CD4-positive, alpha-beta T cell treated with Interleukin-15 for 1 hour (primary cell): ENCODE data around the gene BBOX1.

Source experiments
- DNase-seq: peaks from one replicate; pipeline ENCODE4 v3.0.0-alpha.2; 2020

The BBOX1 gene

GRCh38 chr11:27025312-27025955 lies 15.2 kb upstream of the BBOX1 start:
- no peak for DNase-seq

GRCh38 chr11:27025957-27026733 lies 14.5 kb upstream of the BBOX1 start:
- no peak for DNase-seq

- DNase-seq: no peak
Observed at GRCh38 chr11:27028561-27028965, 12.1 kb upstream of the BBOX1 start.

- no peak for DNase-seq
Observed at GRCh38 chr11:27029966-27030365, 10.6 kb upstream of the BBOX1 start.

GRCh38 chr11:27031754-27032153 lies 8.9 kb upstream of the BBOX1 start:
- DNase-seq: no peak

- DNase-seq: no peak
Observed at GRCh38 chr11:27039873-27040272, 742 bp upstream of the BBOX1 start.

GRCh38 chr11:27041141-27041899 lies 705 bp downstream of the BBOX1 start:
- DNase-seq: no peak

- DNase-seq: no peak
Observed at GRCh38 chr11:27046956-27047355, 6.3 kb downstream of the BBOX1 start.

GRCh38 chr11:27052668-27053067 lies 12.1 kb downstream of the BBOX1 start:
- no peak for DNase-seq

- DNase-seq: no peak
Observed at GRCh38 chr11:27055065-27055682, 14.6 kb downstream of the BBOX1 start.

- DNase-seq: no peak
Observed at GRCh38 chr11:27057091-27057780, 16.6 kb downstream of the BBOX1 start.

- no peak for DNase-seq
Observed at GRCh38 chr11:27058456-27058855, 17.8 kb downstream of the BBOX1 start.

GRCh38 chr11:27059431-27059830 lies 18.8 kb downstream of the BBOX1 start:
- DNase-seq: no peak

- no peak for DNase-seq
Observed at GRCh38 chr11:27060816-27061460, 20.3 kb downstream of the BBOX1 start.

GRCh38 chr11:27061461-27061821 lies 20.8 kb downstream of the BBOX1 start:
- no peak for DNase-seq

- no peak for DNase-seq
Observed at GRCh38 chr11:27064086-27064485, 23.5 kb downstream of the BBOX1 start.

- no peak for DNase-seq
Observed at GRCh38 chr11:27075192-27075591, 34.6 kb downstream of the BBOX1 start.

GRCh38 chr11:27075655-27076054 lies 35.0 kb downstream of the BBOX1 start:
- DNase-seq: no peak

GRCh38 chr11:27076121-27076589 lies 35.5 kb downstream of the BBOX1 start:
- no peak for DNase-seq

- no peak for DNase-seq
Observed at GRCh38 chr11:27081056-27081455, 40.4 kb downstream of the BBOX1 start.

GRCh38 chr11:27083241-27083640 lies 42.6 kb downstream of the BBOX1 start:
- DNase-seq: no peak

- DNase-seq: no peak
Observed at GRCh38 chr11:27083782-27084181, 43.2 kb downstream of the BBOX1 start.
